HG03135 (cell line): ENCODE results near the gene SLC9A5.
A peak's percentile ranks its signal among the peaks of the same experiment; 100 is the strongest.

Experiments
- ATAC-seq: cut with Tn5 transposase; IDR thresholded peaks from one replicate; pipeline ENCODE4 v1.9.1; 2021; ENCODE audit warnings: mild to moderate bottlenecking, moderate library complexity; ENCODE audit not compliant: unreplicated experiment

The SLC9A5 gene

GRCh38 chr16:67238806-67239470 is 9.8 kb upstream of the SLC9A5 start:
- no peak for ATAC-seq

- no peak for ATAC-seq
Observed at GRCh38 chr16:67240506-67240905, 8.3 kb upstream of the SLC9A5 start.

GRCh38 chr16:67241008-67241900 is 7.5 kb upstream of the SLC9A5 start:
- no peak for ATAC-seq

- ATAC-seq, result no peak
Observed at GRCh38 chr16:67242138-67242730, 6.5 kb upstream of the SLC9A5 start.

- ATAC-seq, result no peak
Observed at GRCh38 chr16:67243481-67243880, 5.3 kb upstream of the SLC9A5 start.

- ATAC-seq, result peak; percentile 48
Observed at GRCh38 chr16:67244387-67245185, 4.2 kb upstream of the SLC9A5 start.

GRCh38 chr16:67245186-67245585 is 3.6 kb upstream of the SLC9A5 start:
- no peak for ATAC-seq

- no peak for ATAC-seq
Observed at GRCh38 chr16:67245674-67246080, 3.1 kb upstream of the SLC9A5 start.

GRCh38 chr16:67246081-67246755 is 2.6 kb upstream of the SLC9A5 start:
- no peak for ATAC-seq

- ATAC-seq, result no peak
Observed at GRCh38 chr16:67246756-67247191, 2.0 kb upstream of the SLC9A5 start.

GRCh38 chr16:67247192-67248072 is 1.3 kb upstream of the SLC9A5 start, which contains the start of gene FHOD1:
Gene FHOD1 (minus strand): TSS chr16:67247481. CDS start chr16:67247410, 71 bp downstream.
- ATAC-seq, result peak; percentile 56

GRCh38 chr16:67248073-67248400 is 742 bp upstream of the SLC9A5 start:
- ATAC-seq, result no peak

- ATAC-seq, result no peak
Observed at GRCh38 chr16:67249178-67250044, 632 bp downstream of the SLC9A5 start.

GRCh38 chr16:67250045-67250327 is 1.2 kb downstream of the SLC9A5 start:
- no peak for ATAC-seq

- ATAC-seq, result no peak
Observed at GRCh38 chr16:67252609-67253497, 4.1 kb downstream of the SLC9A5 start.

GRCh38 chr16:67254801-67255552 is 6.2 kb downstream of the SLC9A5 start:
- ATAC-seq, result no peak
